Stimulated activated CD4-positive, alpha-beta T cell treated with anti-CD3 and anti-CD28 coated beads, Interleukin-2, amount 100 ng/mL, for 48 hours (primary cell): Measurements from ENCODE around the gene MRPL42.

Source experiments
- DNase-seq, 2 donors: peaks; one replicate each; pipeline ENCODE4 v3.0.0-alpha.2; 2020

The MRPL42 gene

DNA sequence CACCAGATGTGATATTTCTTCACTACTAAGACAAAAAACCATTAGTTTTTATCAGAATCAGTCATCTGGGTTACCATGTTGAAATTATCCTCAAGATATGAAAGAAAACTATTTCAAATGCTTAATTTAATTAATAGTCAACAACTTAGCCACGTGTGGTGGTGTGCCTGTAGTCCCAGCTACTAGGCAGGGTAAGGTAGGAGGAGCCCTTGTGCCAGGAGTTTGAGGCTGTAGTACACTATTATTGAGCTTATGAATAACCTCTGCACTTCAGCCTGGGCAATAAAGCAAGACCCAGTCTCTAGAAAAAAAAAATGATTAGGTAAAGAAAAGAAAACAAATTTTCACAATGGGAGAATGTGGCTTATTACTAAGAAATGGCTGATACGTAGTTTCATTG, 33.4 kb downstream of the MRPL42 start:
- DNase-seq = no peak

DNA sequence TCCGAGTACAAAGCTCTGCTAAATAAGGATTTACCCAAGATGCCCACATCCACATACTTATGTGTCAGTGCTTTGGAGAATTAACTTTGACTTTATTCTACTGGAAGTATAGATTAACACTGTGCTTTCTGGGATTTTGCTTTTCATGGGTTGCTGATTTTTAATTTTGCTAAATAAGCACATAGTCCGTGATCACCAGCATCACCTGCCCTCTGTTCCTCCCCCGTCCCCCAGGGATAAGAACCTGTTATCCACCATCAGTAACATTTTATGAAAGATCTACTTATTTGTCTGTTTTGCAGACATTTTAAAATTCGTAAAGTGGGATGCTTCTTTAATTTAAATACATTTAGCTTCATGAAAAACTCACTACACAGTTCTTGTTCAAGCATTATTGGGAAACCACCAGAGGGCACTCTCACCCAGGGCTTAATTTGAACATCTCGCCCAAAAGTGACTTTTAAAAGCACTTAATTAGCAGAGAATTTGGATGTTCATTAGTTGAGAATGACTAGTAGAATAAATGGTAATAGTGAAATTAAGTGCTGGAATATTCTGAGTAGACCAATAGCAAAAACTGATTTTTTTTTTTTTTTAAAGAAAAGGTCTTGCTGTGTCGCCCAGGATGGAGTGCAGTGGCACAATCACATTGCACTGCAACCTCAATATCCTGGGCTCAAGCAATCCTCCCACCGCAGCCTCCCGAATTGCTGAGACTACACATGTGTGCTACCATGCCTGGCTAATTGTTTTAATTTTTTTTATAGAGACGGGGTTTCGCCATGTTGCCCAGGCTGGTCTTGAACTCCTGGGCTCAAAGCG, 35.7 kb downstream of the MRPL42 start:
- peak; percentile 58 to 60 for DNase-seq

DNA sequence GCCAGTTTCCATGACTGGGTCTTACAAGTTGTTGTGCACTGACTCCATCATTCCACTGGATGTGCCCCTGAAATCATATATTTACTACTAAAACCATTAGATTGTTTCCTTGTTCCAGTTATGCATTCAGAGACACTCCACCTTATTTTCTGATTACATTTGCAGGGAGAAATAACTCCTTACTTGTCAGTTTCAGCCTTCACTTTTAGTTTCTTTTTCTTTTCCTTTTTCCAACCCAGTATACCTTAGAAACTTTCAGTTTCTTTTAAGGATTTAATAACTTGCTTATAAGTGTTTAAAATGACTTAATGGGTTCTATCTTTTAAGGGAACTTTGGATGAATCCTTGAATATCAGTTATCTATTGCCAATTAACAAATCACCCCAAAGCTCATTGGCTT, 39.9 kb downstream of the MRPL42 start:
- DNase-seq = no peak

DNA sequence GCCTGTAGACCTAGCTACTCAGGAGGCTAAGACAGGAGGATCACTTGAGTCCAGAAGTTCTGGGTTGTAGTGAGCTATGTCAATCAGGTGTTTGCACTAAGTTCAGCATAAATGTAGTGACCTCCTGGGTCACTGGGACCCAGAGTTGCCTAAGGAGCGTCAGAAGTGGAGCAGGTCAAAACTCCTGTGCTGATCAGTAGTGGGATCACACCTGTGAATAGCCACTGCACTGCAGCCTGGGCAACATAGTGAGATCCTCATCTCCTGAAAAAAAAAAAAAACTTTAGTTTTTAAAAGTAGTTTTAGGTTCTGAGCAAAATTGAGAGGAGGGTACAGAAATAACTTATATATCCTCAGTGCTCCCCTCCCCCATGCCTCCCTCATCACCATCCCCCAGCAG, 42.2 kb downstream of the MRPL42 start:
- DNase-seq = no peak

DNA sequence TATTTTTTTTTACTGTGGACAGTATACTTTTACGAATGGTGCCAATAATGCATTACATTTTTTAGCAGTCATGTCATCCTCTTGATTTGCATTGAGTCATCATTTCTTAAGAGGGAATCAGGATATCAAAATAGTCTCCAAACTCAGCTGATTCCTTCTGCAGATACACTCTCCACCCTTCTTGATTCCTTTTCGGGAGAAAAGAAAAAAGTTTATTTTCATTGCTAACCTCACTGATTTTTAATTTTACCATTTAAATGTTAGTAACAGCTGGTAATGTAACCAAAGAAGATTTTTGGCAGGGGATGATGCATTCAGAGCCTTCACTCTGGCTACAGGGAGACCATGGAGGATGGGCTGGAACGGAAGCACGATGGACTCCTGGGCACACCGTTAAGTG, 47.5 kb downstream of the MRPL42 start:
- no peak for DNase-seq

DNA sequence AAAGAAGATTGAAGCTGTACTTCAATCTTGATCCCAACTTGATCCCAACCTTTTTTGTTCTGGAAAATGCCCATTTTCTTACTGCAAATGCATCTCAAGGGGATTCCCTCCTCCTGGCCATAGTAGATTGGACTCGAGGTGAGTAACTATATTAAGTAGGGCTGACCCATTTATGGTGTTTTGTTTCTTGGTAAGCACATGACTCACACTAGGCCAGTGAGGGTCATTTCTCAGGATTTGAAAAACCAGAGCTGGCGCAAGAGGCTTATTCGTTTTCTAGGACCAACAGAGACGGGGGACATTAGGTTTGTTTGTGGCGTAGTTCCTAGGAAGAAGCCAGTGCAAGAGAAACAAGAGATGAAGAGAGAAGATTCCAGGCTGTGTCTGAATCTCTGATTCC, 51.4 kb downstream of the MRPL42 start:
- DNase-seq = no peak

DNA sequence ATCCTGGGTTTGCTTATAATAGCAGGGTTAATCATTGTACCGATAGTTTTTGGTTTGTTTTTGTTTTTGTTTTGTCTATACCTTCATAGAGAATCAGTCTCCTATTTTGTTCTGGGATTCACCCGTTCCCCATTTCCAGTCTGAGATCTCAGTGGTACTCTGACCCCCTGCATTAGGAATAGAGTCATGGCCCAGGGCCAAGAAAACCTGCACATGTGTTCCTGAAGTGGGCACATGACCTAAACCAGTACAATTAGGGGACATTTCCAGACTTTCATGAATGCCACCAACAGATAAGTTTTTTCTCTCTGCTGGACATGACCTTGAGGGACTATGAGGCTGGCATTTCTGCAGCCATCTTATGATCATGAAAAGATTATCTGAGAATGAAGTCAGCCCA, 52.5 kb downstream of the MRPL42 start:
- DNase-seq = no peak

DNA sequence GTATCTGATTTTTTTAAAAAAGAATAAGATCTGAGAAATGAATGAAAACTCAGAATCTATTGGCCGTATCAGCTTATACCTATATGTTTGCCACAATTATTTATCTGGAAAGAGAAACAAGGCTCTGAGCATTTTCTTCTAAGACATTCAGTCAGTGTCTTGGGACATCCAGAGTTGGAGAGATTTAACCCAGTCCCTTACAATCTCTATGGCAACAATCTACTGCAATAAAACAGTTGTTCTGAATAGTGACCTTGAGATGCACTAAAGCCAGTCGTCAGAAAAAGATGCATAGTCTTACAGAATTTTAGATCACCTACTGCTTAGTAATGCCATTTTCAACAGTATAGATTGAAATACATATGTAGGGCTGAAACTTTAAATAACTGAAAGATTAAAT, 53.1 kb downstream of the MRPL42 start:
- no peak for DNase-seq

DNA sequence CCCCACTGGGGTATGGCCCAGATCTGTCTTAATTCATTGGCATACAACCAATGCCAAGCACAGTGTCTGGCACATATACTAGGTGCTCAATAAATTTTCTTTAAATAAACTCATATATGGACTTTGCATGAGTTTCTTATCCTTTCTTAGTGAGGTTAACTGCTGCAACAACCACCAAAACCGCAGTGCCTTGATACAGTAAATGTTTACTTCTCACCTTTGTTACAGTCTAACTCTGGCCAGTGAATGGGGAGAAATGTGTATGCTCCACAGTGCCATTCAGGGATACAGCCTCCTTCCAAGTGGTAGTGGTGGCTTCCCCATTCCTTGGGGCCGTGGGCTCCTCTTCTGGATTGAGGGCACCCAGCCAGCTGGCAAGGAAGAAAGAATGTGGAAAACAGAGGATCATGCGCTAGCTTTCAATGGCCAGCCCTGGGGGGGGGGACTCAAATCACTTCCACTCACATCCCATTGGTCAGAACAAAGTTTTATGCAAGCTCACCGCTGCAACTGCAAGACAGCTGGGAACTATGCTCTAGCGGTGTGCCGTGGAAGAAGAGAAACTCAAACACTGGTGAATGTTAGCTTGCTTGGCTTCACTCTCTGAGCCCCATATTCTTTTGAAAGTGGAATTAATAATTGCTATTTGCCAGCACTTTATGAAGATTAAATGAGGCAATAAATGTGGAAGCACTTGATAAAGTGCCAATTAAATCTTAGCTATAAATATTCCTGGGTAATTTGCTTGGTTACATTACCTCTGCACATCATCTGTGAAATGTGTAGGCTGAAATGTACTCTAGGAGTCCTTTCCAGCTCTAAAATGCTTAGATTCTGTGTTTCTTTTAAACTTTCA, 54.1 kb downstream of the MRPL42 start:
- DNase-seq = no peak

DNA sequence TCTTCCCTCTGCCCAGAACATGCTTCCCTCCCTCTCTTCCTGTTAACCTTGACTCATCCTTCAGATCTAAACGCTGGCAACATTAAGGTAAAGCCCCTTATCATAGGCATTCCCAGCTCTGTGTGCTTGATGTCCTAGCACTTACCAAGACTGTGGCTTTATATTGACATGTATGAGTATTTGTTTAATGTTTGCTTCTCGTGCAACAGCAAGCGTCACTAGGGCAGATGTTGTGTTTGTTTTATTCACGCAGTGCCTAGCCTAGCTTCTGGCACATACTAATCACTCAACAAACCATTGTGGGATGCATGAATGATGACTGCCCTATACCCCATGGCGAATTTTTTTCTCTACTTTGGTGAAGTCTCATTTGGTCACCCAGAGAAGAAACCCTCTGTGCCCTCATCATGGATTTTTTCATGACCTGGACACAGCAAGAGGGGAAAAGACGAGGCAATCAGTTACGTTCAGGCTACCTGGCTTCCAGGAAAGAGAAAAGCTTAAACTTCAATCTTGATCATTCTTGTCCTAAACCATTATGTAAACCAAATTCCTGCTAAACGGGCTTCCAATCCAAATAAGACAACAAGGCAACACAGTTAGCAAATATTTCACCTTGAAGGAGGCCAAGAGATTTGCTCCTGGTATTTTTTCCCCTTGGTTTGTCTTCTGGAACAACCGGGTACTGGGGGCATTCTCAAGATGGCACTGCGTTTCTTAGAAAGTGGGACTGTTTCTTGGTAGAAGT, 57.2 kb downstream of the MRPL42 start:
- DNase-seq = no peak

DNA sequence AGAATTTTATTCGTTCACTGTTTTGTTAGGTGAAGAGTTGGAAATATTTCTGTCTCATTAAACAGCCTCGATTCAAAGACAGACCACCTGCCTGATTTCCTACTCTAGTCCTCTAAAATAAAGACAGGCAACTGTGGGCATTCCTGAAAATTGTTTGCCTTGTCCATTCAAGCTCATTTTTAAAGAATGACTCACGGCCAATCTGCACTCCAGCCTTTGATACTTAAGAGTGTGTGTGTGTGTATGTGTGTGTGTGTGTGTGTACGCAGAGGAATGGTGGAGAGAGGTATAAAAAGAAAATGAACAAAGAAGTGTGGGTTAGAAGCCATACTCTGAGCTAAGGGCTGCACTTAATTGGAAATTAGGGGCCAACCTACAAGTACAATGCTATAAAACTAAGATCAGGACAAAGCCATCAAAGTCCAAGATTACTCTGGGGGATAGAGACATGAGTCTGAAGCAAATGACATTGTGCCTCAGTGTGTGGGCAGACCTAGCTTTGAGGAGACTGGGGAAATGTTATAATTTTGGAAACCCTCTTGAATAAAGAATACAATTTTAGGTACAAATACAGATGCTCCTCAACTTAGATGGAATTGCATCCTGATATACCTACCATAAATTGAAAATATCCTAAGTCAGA, 59.6 kb downstream of the MRPL42 start:
- no peak for DNase-seq

DNA sequence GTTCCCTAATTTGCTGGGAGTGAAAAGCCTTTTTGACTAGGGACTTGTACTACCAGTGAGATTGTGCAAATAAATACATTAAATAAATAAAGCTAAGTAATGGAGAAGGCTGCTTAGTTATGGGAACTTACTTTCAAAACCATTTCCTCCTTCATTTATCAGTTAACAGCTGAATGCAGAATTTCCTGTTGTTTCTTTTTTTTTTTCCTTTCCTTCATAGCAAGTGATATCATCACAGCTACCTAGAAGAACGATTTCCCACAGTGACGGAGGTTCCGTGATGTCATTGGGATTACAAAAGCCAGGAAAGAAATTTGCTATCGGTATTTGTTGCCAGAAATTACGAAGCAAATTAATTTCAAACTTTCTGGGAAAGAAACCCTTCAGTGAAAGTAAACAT, 63.0 kb downstream of the MRPL42 start:
- DNase-seq = no peak

DNA sequence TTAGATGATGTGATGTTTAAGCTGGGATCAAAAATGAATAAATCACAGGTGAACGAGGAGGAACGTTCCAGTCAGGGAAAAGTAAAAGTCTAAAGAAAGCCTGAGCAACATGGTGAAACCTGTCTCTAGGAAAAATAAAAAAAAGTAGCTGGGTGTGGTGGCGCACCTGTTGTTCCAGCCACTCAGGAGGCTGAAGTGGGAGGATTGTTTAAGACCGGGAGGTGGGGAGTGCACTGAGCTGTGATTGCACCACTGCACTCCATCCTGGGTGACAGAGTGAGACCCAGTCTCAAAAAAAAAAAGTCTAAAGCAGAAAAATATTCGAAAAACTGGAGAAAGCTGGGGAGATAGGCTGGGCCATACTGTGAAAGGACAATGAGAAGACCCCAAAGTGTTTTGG, 66.0 kb downstream of the MRPL42 start:
- no peak for DNase-seq

DNA sequence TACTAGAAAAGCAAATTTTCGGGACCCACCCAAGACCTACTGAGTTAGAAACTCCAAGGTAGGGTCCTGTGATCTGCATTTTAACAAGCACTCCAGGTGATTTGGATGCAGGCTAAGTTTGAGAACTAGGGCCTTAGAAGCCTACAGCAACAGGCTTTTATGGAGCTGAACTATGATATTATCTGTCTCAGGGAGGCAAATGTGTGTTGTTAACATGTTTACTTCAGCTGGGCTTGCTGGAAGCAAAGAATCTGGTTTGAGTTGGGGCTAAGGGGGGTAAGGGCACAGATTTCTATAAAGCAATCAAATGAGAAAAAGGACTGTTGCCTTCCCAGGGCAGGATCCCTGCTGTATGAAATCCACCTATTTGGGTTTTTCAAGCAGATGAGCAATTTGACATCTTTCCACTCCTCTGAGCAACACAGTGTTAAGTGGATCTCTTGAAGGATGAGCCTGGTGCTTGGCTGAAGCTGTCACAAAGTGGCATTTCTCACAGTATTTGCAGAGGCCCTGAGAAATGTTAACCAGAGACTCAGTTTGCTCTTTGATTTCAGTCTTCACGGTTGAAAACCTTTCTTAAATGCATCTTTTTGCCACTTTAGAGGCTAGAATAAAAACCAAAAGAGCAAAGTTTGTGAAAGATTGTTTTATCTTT, 68.9 kb downstream of the MRPL42 start:
- DNase-seq = no peak

DNA sequence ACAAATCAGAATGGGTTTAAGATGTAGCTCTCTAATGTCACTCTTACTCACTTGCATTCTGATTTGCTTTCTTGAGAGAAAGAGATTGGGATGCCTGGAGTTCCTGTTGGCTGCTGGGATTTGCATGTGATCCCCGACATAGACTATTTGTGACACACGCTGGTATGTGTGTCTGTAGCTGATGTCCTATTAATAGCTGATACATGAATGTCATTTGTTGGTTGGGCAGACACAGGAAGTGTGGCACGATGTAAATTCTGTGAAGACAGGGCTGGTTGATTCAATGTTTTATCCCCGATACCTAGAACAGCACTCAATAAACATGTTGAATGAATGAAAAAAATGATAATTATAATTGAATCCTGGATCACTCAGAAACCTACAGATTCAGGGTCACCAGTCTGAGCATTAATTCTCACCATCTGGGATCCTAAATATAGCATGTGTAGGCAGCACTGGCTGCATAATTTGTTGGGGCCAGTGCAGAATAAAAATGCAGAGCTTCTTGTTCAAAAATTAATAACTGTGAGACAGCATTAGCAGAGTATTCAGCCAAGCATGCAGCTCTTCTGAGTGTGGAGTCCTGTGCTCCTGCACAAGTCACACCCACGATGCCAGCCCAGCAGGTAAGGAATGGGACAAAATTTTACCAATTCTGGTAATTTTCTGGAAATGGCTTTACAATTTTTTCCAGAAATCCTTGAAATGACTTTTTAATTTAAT, 69.6 kb downstream of the MRPL42 start:
- no peak for DNase-seq

DNA sequence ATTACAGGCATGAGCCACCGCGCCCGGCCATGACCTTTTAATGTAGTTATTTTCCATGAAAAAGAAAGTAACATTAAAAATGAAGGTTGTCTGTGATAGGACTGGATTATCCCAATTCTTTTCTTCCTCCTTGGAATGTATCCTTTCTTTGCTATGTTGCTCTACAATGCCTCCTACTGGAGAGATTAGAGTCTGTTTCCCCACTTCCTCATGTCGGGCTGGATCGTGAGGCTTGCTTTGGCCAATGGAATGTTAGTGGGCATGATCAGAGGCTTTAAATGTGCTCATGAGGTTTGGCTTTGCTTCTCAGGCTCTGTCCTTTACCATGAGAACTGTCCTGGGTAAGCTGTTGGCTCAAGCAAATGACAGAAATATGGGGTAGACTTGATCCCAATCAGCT, 70.5 kb downstream of the MRPL42 start:
- no peak for DNase-seq

DNA sequence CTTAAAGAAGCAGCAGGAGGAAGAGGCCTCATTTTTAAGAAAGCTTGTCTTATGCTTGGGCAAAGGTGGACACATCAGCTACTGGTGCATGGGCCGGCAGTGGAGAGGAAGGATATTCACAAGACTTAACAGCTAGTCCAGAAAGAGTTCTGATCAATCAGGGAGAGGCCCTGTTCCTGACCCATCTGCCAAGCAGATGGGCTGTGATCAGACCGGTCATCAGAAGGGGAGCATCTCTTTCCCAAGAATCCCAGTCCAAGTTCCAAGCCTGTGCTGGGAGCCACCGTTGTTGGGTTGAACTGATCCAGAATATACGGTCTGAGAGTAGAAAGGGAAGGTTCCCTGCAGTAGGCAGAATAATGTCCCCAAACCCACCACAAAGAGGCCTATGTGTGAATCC, 72.5 kb downstream of the MRPL42 start:
- no peak for DNase-seq

DNA sequence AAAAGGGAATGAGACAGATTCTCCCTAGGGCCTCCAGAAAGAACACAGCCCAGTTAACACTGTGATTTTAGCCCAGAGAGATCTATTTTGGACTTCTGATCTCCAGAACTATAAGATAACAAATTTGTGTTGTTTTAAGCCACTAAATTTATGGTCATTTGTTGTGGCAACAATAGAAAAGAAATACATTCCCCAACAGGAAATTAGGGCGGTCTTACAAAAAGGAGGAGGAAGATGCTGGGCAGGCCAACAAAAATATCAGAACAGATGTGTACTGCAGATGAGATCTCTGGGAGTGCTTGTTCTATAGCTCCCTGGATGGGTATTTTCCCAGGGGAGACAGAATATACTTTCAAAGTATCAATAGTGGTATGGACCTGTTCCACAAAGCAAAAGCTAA, 73.2 kb downstream of the MRPL42 start:
- DNase-seq = no peak

DNA sequence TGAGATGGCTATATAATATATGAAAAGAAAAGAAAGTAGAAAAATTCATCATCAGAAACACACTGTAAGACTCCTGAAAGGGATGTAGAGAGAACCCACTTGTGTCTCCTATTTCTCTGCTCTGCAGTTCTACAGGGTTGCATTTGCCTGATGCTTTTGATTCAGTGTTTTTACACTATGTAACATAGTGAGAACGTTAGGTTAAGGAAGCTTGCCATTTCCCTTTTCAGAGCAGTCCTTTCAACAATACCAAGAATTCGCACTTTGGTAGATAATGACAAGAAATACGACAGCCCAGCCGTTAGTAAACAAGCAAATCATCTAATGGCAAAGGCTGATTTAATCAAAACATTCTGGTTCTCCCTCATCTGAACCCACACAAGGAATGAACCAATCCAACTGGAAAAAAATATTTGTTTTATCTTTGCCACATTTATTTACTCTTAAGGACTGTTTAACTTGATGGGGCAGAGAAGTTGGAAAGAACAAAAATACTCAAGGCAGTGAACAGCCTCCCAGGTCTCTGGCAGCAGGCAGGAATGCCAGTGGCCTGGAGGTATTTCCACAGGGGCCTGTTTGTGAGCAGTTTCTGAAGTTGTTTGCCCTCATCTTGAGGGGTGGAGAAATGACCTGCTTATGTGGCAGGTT, 74.4 kb downstream of the MRPL42 start:
- DNase-seq = no peak

DNA sequence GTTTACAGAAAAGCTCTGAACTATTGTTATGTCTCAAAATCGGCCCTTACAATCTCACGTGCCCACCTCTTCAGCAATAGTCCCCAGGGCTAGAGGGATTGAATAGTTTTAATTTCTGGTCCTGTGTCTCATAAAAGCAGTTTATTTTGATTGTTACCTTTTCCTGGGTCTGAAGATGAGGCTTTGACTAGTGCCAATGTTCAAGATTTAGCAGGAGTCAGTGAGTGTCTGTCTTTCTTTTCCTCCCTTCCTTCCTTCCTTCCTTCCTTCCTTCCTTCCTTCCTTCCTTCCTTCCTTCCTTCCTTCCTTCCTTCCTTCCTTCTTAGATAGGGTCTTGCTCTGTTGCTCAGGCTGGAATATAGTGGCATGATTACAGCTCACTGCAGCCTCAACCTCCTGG, 80.5 kb downstream of the MRPL42 start:
- DNase-seq = no peak

DNA sequence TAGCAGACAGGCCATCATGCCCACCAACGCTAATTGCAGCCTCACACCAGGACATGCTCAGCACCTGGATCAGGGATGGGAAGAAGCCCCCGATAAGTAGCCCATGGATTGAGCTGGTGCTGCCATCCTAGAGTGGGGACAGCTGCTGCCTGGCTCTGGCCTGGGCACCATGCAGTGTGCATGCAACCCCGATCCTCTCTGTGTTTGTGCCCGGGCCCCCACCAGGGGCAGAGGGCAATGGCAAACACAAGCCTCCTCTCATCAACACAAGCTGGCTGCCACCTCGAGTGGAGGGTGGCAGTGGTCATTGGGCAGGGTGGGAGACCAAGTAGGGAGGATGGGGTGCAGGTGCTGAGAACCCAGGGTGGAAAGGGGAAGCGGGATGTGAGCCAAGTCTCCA, 81.9 kb downstream of the MRPL42 start:
- no peak for DNase-seq
